MM.1S (cell line): ENCODE results near the gene SLIT1.

Experiments
- DNase-seq: peaks from one replicate; pipeline ENCODE4 v3.0.0-alpha.2; 2015
- H2AFZ ChIP-seq: fragments of 300-600 bp; sonication (generic); 2 replicates; pipeline ENCODE4 v1.6.0; 2016; ENCODE audit warnings: antibody characterized with exemption, low read length
- H3F3A ChIP-seq: fragments of 300-600 bp; sonication (generic); 2 replicates; pipeline ENCODE4 v1.6.1; 2016; ENCODE audit warnings: mild to moderate bottlenecking, antibody characterized with exemption, low read length, moderate library complexity, mixed read lengths; ENCODE audit not compliant: insufficient read depth
- H3K27ac ChIP-seq: fragments of 300-600 bp; sonication (generic); 2 replicates; pipeline ENCODE4 v1.5.1; 2016; ENCODE audit warnings: mild to moderate bottlenecking, low read length
- H3K27me3 ChIP-seq: fragments of 300-600 bp; sonication (generic); replicated peaks from 2 replicates; pipeline ENCODE4 v1.6.0; 2016; ENCODE audit warnings: low read length; ENCODE audit not compliant: insufficient read depth
- H3K36me3 ChIP-seq: fragments of 300-600 bp; sonication (generic); replicated peaks from 2 replicates; pipeline ENCODE4 v1.6.1; 2016; ENCODE audit warnings: mild to moderate bottlenecking, low read length, mixed read lengths; ENCODE audit not compliant: insufficient read depth
- H3K4me1 ChIP-seq: fragments of 300-600 bp; sonication (generic); 2 replicates; pipeline ENCODE4 v1.6.1; 2016; ENCODE audit warnings: low read length, mixed read lengths
- H3K4me2 ChIP-seq: fragments of 300-600 bp; sonication (generic); 2 replicates; pipeline ENCODE4 v1.6.0; 2016; ENCODE audit warnings: low read depth, low read length
- H3K4me3 ChIP-seq: fragments of 300-600 bp; sonication (generic); 2 replicates; pipeline ENCODE4 v1.5.1; 2016; ENCODE audit warnings: low read length, mixed read lengths
- H3K79me2 ChIP-seq: fragments of 300-600 bp; sonication (generic); 2 replicates; pipeline ENCODE4 v1.6.1; 2016; ENCODE audit warnings: mixed run types, low read length, mixed read lengths
- H3K9ac ChIP-seq: fragments of 300-600 bp; sonication (generic); 2 replicates; pipeline ENCODE4 v1.6.1; 2016; ENCODE audit warnings: low read length, mixed read lengths
- H3K9me2 ChIP-seq: fragments of 300-600 bp; sonication (generic); replicated peaks from 2 replicates; pipeline ENCODE4 v1.6.1; 2016; ENCODE audit warnings: mild to moderate bottlenecking, low read length, mixed read lengths; ENCODE audit not compliant: insufficient read depth
- H3K9me3 ChIP-seq: fragments of 300-600 bp; sonication (generic); replicated peaks from 2 replicates; pipeline ENCODE4 v1.6.1; 2016; ENCODE audit warnings: mild to moderate bottlenecking, low read length, mixed read lengths; ENCODE audit not compliant: insufficient read depth
- H4K20me1 ChIP-seq: fragments of 300-600 bp; sonication (generic); 2 replicates; pipeline ENCODE4 v1.6.1; 2016; ENCODE audit warnings: mild to moderate bottlenecking, low read length, moderate library complexity, mixed read lengths; ENCODE audit not compliant: insufficient read depth
- CTCF ChIP-seq: fragments of 300-600 bp; sonication (generic); IDR thresholded peaks from 2 replicates; pipeline ENCODE4 v1.5.1; 2016; ENCODE audit warnings: antibody characterized with exemption, low read length, mixed read lengths
- EZH2 ChIP-seq: fragments of 300-600 bp; sonication (generic); optimal IDR thresholded peaks from 2 replicates; pipeline ENCODE3; 2017; ENCODE audit warnings: low read depth, mild to moderate bottlenecking, antibody characterized with exemption, low read length, mixed read lengths
- EZH2phosphoT487 ChIP-seq: fragments of 300-600 bp; sonication (generic); IDR thresholded peaks from 2 replicates; pipeline ENCODE4 v1.6.1; 2018; ENCODE audit warnings: antibody characterized with exemption, low read length

Gene SLIT1

GRCh38 chr10:97040248-97040584 lies 145.5 kb downstream of the SLIT1 start:
- Histone ChIP-seq H3K9me2 (no peaks in the 10 kb centered on the region), H3K4me3 (no peak overlapping the region), H3K27ac (no peak overlapping the region), H3K9ac (no peak overlapping the region), H3K9me3 (no peaks in the 10 kb centered on the region), H3K4me1 (no peaks in the 10 kb centered on the region), H3K27me3 (peaks cover 11% of the 10 kb centered on the region; the same call in 1 of the 2 replicates), H2AFZ (no peak overlapping the region), H4K20me1 (no peaks in the 10 kb centered on the region), H3F3A (no peaks in the 10 kb centered on the region), H3K4me2 (no peak overlapping the region), H3K36me3 (no peaks in the 10 kb centered on the region), H3K79me2 (no peaks in the 10 kb centered on the region)
- TF ChIP-seq EZH2phosphoT487: no peak
- TF ChIP-seq EZH2: no peak
- TF ChIP-seq CTCF: no peak
- no peak for DNase-seq

GRCh38 chr10:97039538-97040247 lies 146.1 kb downstream of the SLIT1 start:
- H4K20me1 ChIP-seq: no peaks in the 10 kb centered on the region
- no peak overlapping the region for H2AFZ ChIP-seq
- no peak overlapping the region for H3K4me3 ChIP-seq
- DNase-seq: no peak
- no peaks in the 10 kb centered on the region for H3K36me3 ChIP-seq
- H3K9me2 ChIP-seq: no peaks in the 10 kb centered on the region
- no peak overlapping the region for H3K27ac ChIP-seq
- peaks cover 12% of the 10 kb centered on the region; the same call in 1 of the 2 replicates for H3K27me3 ChIP-seq
- H3F3A ChIP-seq: no peaks in the 10 kb centered on the region
- no peak overlapping the region for H3K4me2 ChIP-seq
- TF ChIP-seq EZH2phosphoT487: no peak
- H3K9ac ChIP-seq: no peak overlapping the region
- no peaks in the 10 kb centered on the region for H3K9me3 ChIP-seq
- H3K4me1 ChIP-seq: no peaks in the 10 kb centered on the region
- no peaks in the 10 kb centered on the region for H3K79me2 ChIP-seq

GRCh38 chr10:97038688-97039087 lies 147.1 kb downstream of the SLIT1 start:
- H3K27me3 ChIP-seq: peaks cover 12% of the 10 kb centered on the region; the same call in 1 of the 2 replicates
- H3K9me3 ChIP-seq: no peaks in the 10 kb centered on the region
- no peaks in the 10 kb centered on the region for H3K4me1 ChIP-seq
- H3K9ac ChIP-seq: no peak overlapping the region
- DNase-seq: no peak
- H3K9me2 ChIP-seq: no peaks in the 10 kb centered on the region
- H3K36me3 ChIP-seq: no peaks in the 10 kb centered on the region
- TF ChIP-seq EZH2phosphoT487: no peak
- no peak for TF ChIP-seq CTCF
- no peak for TF ChIP-seq EZH2
- no peaks in the 10 kb centered on the region for H4K20me1 ChIP-seq
- no peak overlapping the region for H3K4me2 ChIP-seq
- H3F3A ChIP-seq: no peaks in the 10 kb centered on the region
- H2AFZ ChIP-seq: no peak overlapping the region
- H3K4me3 ChIP-seq: no peak overlapping the region
- H3K27ac ChIP-seq: no peak overlapping the region
- no peaks in the 10 kb centered on the region for H3K79me2 ChIP-seq
